Measurements from ENCODE around the gene XCL1. TPM values are rescaled to one million over a fixed set of nuclear protein-coding genes. Genes with fewer than 3 reads are reported as not detected.

Gene XCL1
- total RNA-seq, 1 donor from 2014 or later, result 0.27 TPM

DNA sequence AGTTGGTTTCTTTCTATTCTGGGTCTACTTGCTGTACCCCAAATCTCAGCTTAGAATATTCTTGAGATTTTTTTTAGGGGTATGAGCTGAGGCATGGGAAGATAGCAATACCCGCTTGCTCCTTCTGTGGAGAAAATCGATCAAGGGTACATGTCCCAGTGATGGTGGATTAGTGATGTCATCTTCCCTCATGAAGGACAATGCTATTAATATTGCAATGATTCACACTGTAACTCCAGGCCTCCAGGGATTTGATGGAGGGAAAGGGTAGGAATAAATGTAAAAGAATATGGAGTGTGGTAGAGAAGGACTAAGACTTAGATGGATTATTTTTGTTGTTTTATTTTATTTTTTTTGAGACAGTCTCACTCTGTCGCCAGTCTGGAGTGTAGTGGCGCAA is 47.4 kb downstream of the XCL1 start:
- Histone ChIP-seq H3K27ac (replicated peaks) (no peak overlapping the region), H3K27me3 (ENCODE audit: low read depth) (no peaks in the 10 kb centered on the region), H3K4me1 (peaks cover 33% of the 10 kb centered on the region), H3K4me3 (no peak overlapping the region), H3K9me3 (replicated peaks) (no peaks in the 10 kb centered on the region), H3K36me3 (no peaks in the 10 kb centered on the region)
- intact Hi-C loops (cut with micrococcal nuclease), result no loop called here
- TF ChIP-seq, protein P1, sequence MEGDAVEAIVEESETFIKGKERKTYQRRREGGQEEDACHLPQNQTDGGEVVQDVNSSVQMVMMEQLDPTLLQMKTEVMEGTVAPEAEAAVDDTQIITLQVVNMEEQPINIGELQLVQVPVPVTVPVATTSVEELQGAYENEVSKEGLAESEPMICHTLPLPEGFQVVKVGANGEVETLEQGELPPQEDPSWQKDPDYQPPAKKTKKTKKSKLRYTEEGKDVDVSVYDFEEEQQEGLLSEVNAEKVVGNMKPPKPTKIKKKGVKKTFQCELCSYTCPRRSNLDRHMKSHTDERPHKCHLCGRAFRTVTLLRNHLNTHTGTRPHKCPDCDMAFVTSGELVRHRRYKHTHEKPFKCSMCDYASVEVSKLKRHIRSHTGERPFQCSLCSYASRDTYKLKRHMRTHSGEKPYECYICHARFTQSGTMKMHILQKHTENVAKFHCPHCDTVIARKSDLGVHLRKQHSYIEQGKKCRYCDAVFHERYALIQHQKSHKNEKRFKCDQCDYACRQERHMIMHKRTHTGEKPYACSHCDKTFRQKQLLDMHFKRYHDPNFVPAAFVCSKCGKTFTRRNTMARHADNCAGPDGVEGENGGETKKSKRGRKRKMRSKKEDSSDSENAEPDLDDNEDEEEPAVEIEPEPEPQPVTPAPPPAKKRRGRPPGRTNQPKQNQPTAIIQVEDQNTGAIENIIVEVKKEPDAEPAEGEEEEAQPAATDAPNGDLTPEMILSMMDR (IDR thresholded peaks at IDR 0.05; ENCODE audit: borderline replicate concordance), result no peak
- no peak for DNase-seq

- peaks cover 29% of the 10 kb centered on the region for H3K4me1 ChIP-seq
- TF ChIP-seq, protein P1 (IDR thresholded peaks at IDR 0.05; ENCODE audit: borderline replicate concordance), result no peak
- H3K27me3 ChIP-seq (ENCODE audit: low read depth), result no peaks in the 10 kb centered on the region
- intact Hi-C loops (cut with micrococcal nuclease), result no loop called here
- H3K9me3 ChIP-seq (replicated peaks), result no peaks in the 10 kb centered on the region
- no peak overlapping the region for H3K27ac ChIP-seq (replicated peaks)
- no peaks in the 10 kb centered on the region for H3K36me3 ChIP-seq
- H3K4me3 ChIP-seq, result no peak overlapping the region
- DNase-seq, result no peak
These were observed 49.9 kb downstream of the XCL1 start for GRCh38 chr1:168626326-168626725.

GRCh38 chr1:168627370-168627769 is 51.0 kb downstream of the XCL1 start:
- Histone ChIP-seq H3K27ac (replicated peaks) (no peak overlapping the region), H3K9me3 (replicated peaks) (no peaks in the 10 kb centered on the region), H3K4me1 (peaks cover 18% of the 10 kb centered on the region), H3K4me3 (no peak overlapping the region), H3K27me3 (ENCODE audit: low read depth) (no peaks in the 10 kb centered on the region), H3K36me3 (no peaks in the 10 kb centered on the region)
- no peak for DNase-seq
- TF ChIP-seq, protein P1 (IDR thresholded peaks at IDR 0.05; ENCODE audit: borderline replicate concordance), result no peak
- intact Hi-C loops (cut with micrococcal nuclease), result no loop called here

GRCh38 chr1:168628807-168629206 is 52.4 kb downstream of the XCL1 start:
- no peak for DNase-seq
- no peak overlapping the region for H3K4me3 ChIP-seq
- no peaks in the 10 kb centered on the region for H3K27me3 ChIP-seq (ENCODE audit: low read depth)
- intact Hi-C loops (cut with micrococcal nuclease), result no loop called here
- no peaks in the 10 kb centered on the region for H3K36me3 ChIP-seq
- no peak overlapping the region for H3K27ac ChIP-seq (replicated peaks)
- no peaks in the 10 kb centered on the region for H3K9me3 ChIP-seq (replicated peaks)
- H3K4me1 ChIP-seq, result peaks cover 4% of the 10 kb centered on the region
- TF ChIP-seq, protein P1 (IDR thresholded peaks at IDR 0.05; ENCODE audit: borderline replicate concordance), result no peak

DNA sequence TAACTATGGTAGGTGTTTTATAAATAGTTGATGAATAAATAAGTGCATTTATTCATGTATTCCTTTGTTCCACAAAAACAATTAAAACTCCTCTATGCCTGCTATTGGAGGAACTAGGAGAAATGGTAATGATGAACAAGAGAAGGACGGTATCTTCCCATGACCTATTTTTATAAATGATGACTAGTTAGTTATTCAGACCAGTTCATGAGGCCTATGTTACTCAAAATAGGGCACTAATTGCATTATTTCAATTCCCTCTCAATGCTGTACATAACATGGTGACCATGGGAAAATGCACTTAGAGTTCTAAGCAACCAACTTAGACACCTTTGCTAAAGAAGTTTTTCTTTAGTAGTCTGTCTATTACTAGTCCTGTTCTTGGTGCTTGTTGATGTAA is 53.1 kb downstream of the XCL1 start:
- no peaks in the 10 kb centered on the region for H3K9me3 ChIP-seq (replicated peaks)

More for the DNA sequence above, 53.1 kb downstream of the XCL1 start:
- H3K27me3 ChIP-seq (ENCODE audit: low read depth), result no peaks in the 10 kb centered on the region
- H3K4me3 ChIP-seq, result no peak overlapping the region
- H3K36me3 ChIP-seq, result no peaks in the 10 kb centered on the region
- no peak for DNase-seq
- H3K27ac ChIP-seq (replicated peaks), result no peak overlapping the region
- no peaks in the 10 kb centered on the region for H3K4me1 ChIP-seq
- TF ChIP-seq, protein P1 (IDR thresholded peaks at IDR 0.05; ENCODE audit: borderline replicate concordance), result no peak
- intact Hi-C loops (cut with micrococcal nuclease), result no loop called here

Other genes starting within 250 kb of the XCL1 start
- 0.58 TPM for gene XCL2, start 32.6 kb upstream of the XCL1 start, total RNA-seq
- gene DPT, start 152.6 kb downstream of the XCL1 start, total RNA-seq, result 45.6 TPM

All from left ventricle myocardium inferior (tissue), 1 donor.